PC-9 (cell line): ENCODE results near the gene CDKN1B. TPM values are rescaled to one million over a fixed set of nuclear protein-coding genes. Genes with fewer than 3 reads are reported as not detected.

Experiments used
- BruUV-seq: library from RNA; stranded (reverse); fragments of 400-500 nt; replicated peaks from 2 replicates; lab custom pipeline; 2021; lab: Mats Ljungman, UMichigan
- CTCF ChIA-PET: fragments of 300-600 bp; sonication (Branson Sonifier 250); formaldehyde crosslinking; loops from one replicate; lab custom pipeline; 2022; ENCODE audit warnings: antibody characterized with exemption; lab: Charles Lee
- POLR2A ChIA-PET: fragments of 300-600 bp; sonication (Branson Sonifier 250); formaldehyde crosslinking; loops from one replicate; lab custom pipeline; 2022; ENCODE audit warnings: antibody characterized with exemption; ENCODE audit not compliant: unreplicated experiment; lab: Charles Lee
- DNase-seq, 2 experiments: peaks; one replicate each; pipeline versions ENCODE4 v3.0.0 to v3.0.0-alpha.2; 2015 to 2022; ENCODE audit warnings: mixed read lengths in 1 of 2
- H2AFZ ChIP-seq: fragments of 200-600 bp; sonication (generic); 2 replicates; pipeline ENCODE4 v1.8.1; 2017; ENCODE audit warnings: antibody characterized with exemption
- H3F3A ChIP-seq: fragments of 200-600 bp; sonication (generic); 2 replicates; pipeline ENCODE4 v1.8.1; 2017; ENCODE audit warnings: antibody characterized with exemption, mild to moderate bottlenecking, low read depth; ENCODE audit not compliant: insufficient read depth
- H3K27ac ChIP-seq: fragments of 200-600 bp; sonication (generic); 2 replicates; pipeline ENCODE4 v1.6.1; 2016; ENCODE audit warnings: mixed run types
- H3K27me3 ChIP-seq: fragments of 200-600 bp; sonication (generic); 2 replicates; pipeline ENCODE4 v1.6.1; 2016; ENCODE audit warnings: low read depth, mixed run types; ENCODE audit not compliant: insufficient read depth
- H3K36me3 ChIP-seq: fragments of 200-600 bp; sonication (generic); 2 replicates; pipeline ENCODE4 v1.6.1; 2016; ENCODE audit warnings: low read depth, mixed run types
- H3K4me1 ChIP-seq: fragments of 200-600 bp; sonication (generic); replicated peaks from 2 replicates; pipeline ENCODE4 v1.6.1; 2016; ENCODE audit warnings: mixed run types; ENCODE audit not compliant: insufficient read depth
- H3K4me2 ChIP-seq: fragments of 200-600 bp; sonication (generic); 2 replicates; pipeline ENCODE4 v1.6.1; 2017; ENCODE audit warnings: mixed run types
- H3K4me3 ChIP-seq: fragments of 200-600 bp; sonication (generic); 2 replicates; pipeline ENCODE4 v1.6.1; 2016; ENCODE audit warnings: mixed run types
- H3K79me2 ChIP-seq: fragments of 200-600 bp; sonication (generic); 2 replicates; pipeline ENCODE4 v1.6.1; 2017; ENCODE audit warnings: low read depth, mixed run types
- H3K9me2 ChIP-seq: fragments of 200-600 bp; sonication (generic); 2 replicates; pipeline ENCODE4 v1.8.1; 2017; ENCODE audit warnings: mild to moderate bottlenecking; ENCODE audit not compliant: insufficient read depth
- H3K9me3 ChIP-seq: fragments of 200-600 bp; sonication (generic); 2 replicates; pipeline ENCODE4 v1.8.1; 2016; ENCODE audit warnings: low read depth; ENCODE audit not compliant: insufficient read depth
- H4K20me1 ChIP-seq: fragments of 200-600 bp; sonication (generic); 2 replicates; pipeline ENCODE4 v1.8.1; 2017; ENCODE audit not compliant: insufficient read depth
- CTCF ChIP-seq: fragments of 200-600 bp; sonication (generic); conservative IDR thresholded peaks from 2 replicates; pipeline ENCODE4 v1.6.1; 2017; ENCODE audit warnings: mixed run types, antibody characterized with exemption, mild to moderate bottlenecking, moderate library complexity
- EZH2 ChIP-seq: fragments of 200-600 bp; sonication (generic); IDR thresholded peaks from 2 replicates; pipeline ENCODE4 v1.8.0; 2017; ENCODE audit warnings: antibody characterized with exemption, low read depth
- intact Hi-C: fragments of 100-400 bp; cut with micrococcal nuclease; formaldehyde crosslinking; loops from one replicate; pipeline ENCODE4 v1.10.0; 2022; ENCODE audit not compliant: unreplicated experiment
- total RNA-seq: library from RNA; stranded (reverse); gene quantifications from 2 replicates; pipeline ENCODE4 v1.2.3, GENCODE V29; 2021

CDKN1B gene
- total RNA-seq, 1 experiment from 2014 or later = 67.5 TPM

- no peaks in the 10 kb centered on the region for H4K20me1 ChIP-seq
- no TSS peak for BruUV-seq
- no peaks in the 10 kb centered on the region for H3K79me2 ChIP-seq
- no peak overlapping the region for H3K4me2 ChIP-seq
- H3K4me1 ChIP-seq = peaks cover 24% of the 10 kb centered on the region
- no peak overlapping the region for H3K4me3 ChIP-seq
- no peaks in the 10 kb centered on the region for H3K36me3 ChIP-seq
- H3K9me2 ChIP-seq = no peaks in the 10 kb centered on the region
- intact Hi-C loops = no loop called here
- no peak overlapping the region for H3K27ac ChIP-seq
- no peaks in the 10 kb centered on the region for H3K27me3 ChIP-seq
- DNase-seq = no peak
- TF ChIP-seq EZH2 (no peak), CTCF (no peak)
- POLR2A ChIA-PET = no interaction called here
- peaks cover 3% of the 10 kb centered on the region; the same call in 1 of the 2 replicates for H3F3A ChIP-seq
- CTCF ChIA-PET = no interaction called here
- H3K9me3 ChIP-seq = no peaks in the 10 kb centered on the region
- no peak overlapping the region for H2AFZ ChIP-seq
Observed at GRCh38 chr12:12747278-12747677, 30.1 kb downstream of the CDKN1B start.

GRCh38 chr12:12748044-12748443, 30.9 kb downstream of the CDKN1B start:
- Histone ChIP-seq H3K9me2 (no peaks in the 10 kb centered on the region), H4K20me1 (no peaks in the 10 kb centered on the region), H2AFZ (no peak overlapping the region), H3K9me3 (no peaks in the 10 kb centered on the region), H3K27me3 (no peaks in the 10 kb centered on the region), H3K4me1 (peaks cover 24% of the 10 kb centered on the region), H3F3A (peaks cover 3% of the 10 kb centered on the region; the same call in 1 of the 2 replicates), H3K4me2 (no peak overlapping the region), H3K79me2 (no peaks in the 10 kb centered on the region), H3K27ac (no peak overlapping the region), H3K4me3 (no peak overlapping the region), H3K36me3 (no peaks in the 10 kb centered on the region)
- ChIA-PET CTCF (no interaction called here), POLR2A (no interaction called here)
- no peak for DNase-seq
- intact Hi-C loops = no loop called here
- TF ChIP-seq EZH2 = no peak
- no peak for TF ChIP-seq CTCF
- no TSS peak for BruUV-seq

- H2AFZ ChIP-seq = no peak overlapping the region
- H4K20me1 ChIP-seq = no peaks in the 10 kb centered on the region
- ChIA-PET POLR2A (no interaction called here), CTCF (no interaction called here)
- no peak for DNase-seq
- intact Hi-C loops = no loop called here
- no peak overlapping the region for H3K4me2 ChIP-seq
- H3K27ac ChIP-seq = no peak overlapping the region
- H3K4me3 ChIP-seq = no peak overlapping the region
- no peaks in the 10 kb centered on the region for H3K9me3 ChIP-seq
- H3F3A ChIP-seq = peaks cover 3% of the 10 kb centered on the region; the same call in 1 of the 2 replicates
- no TSS peak for BruUV-seq
- TF ChIP-seq EZH2 = no peak
- TF ChIP-seq CTCF = no peak
- H3K9me2 ChIP-seq = no peaks in the 10 kb centered on the region
- peaks cover 22% of the 10 kb centered on the region for H3K4me1 ChIP-seq
- H3K79me2 ChIP-seq = no peaks in the 10 kb centered on the region
- no peaks in the 10 kb centered on the region for H3K36me3 ChIP-seq
- no peaks in the 10 kb centered on the region for H3K27me3 ChIP-seq
Observed at GRCh38 chr12:12749433-12749832, 32.3 kb downstream of the CDKN1B start.
